Mesenteric fat pad (tissue), 1 donor: Measurements from ENCODE around the gene LCE3D. TPM values are rescaled to one million over a fixed set of nuclear protein-coding genes. Genes with fewer than 3 reads are reported as not detected.

ENCODE experiments used
- total RNA-seq: library from RNA; stranded (reverse); fragmentation: NEBNext Ultra II Directional; extraction: Animal tissue kit (Norgen Biotek cat#: 25700); gene quantifications from one replicate; pipeline ENCODE4 v1.2.1, GENCODE V29; 2021
- donor health status: DM: yes; HTN: yes; CAD: no.

LCE3D gene
- total RNA-seq, 1 donor from 2014 or later = not detected

Other genes starting within 250 kb of the LCE3D start
- gene FLG2, start 220.5 kb downstream of the LCE3D start, total RNA-seq = not detected
- gene CRNN, start 166.3 kb downstream of the LCE3D start, total RNA-seq = not detected
- not detected for gene LCE5A, start 69.7 kb downstream of the LCE3D start, total RNA-seq
- not detected for gene CRCT1, start 66.0 kb downstream of the LCE3D start, total RNA-seq
- not detected for gene LCE3E, start 13.7 kb downstream of the LCE3D start, total RNA-seq
- not detected for gene LCE3C, start 19.7 kb upstream of the LCE3D start, total RNA-seq
- not detected for gene LCE3B, start 33.3 kb upstream of the LCE3D start, total RNA-seq
- gene LCE3A, start 42.6 kb upstream of the LCE3D start, total RNA-seq = not detected
- gene LCE2D, start 82.9 kb upstream of the LCE3D start, total RNA-seq = not detected
- not detected for gene LCE2C, start 94.8 kb upstream of the LCE3D start, total RNA-seq
- not detected for gene LCE2B, start 105.6 kb upstream of the LCE3D start, total RNA-seq
- not detected for gene LCE2A, start 117.8 kb upstream of the LCE3D start, total RNA-seq
- not detected for gene LCE4A, start 127.6 kb upstream of the LCE3D start, total RNA-seq
- gene KPRP, start 177.5 kb upstream of the LCE3D start, total RNA-seq = not detected
- not detected for gene LCE1F, start 194.6 kb upstream of the LCE3D start, total RNA-seq
- not detected for gene LCE1E, start 205.7 kb upstream of the LCE3D start, total RNA-seq
- gene LCE1D, start 216.2 kb upstream of the LCE3D start, total RNA-seq = not detected
- gene LCE1C, start 226.1 kb upstream of the LCE3D start, total RNA-seq = not detected
- not detected for gene LCE1B, start 231.5 kb upstream of the LCE3D start, total RNA-seq
- not detected for gene LCE1A, start 247.0 kb upstream of the LCE3D start, total RNA-seq